GF-D8 (cell line): ENCODE data around the gene KMT2D.

Experiments
- DNase-seq: peaks from one replicate; lab custom pipeline; 2025; lab: John Stamatoyannopoulos, UW

KMT2D gene

GRCh38 chr12:49033611-49034285, 26.8 kb downstream of the KMT2D start:
- DNase-seq, result no peak

GRCh38 chr12:49032679-49033447, 27.7 kb downstream of the KMT2D start:
- DNase-seq, result no peak

GRCh38 chr12:49032276-49032675, 28.3 kb downstream of the KMT2D start:
- DNase-seq, result no peak

- DNase-seq, result no peak
Measured at GRCh38 chr12:49031573-49032161, 28.9 kb downstream of the KMT2D start.

GRCh38 chr12:49030714-49031572, 29.7 kb downstream of the KMT2D start:
- no peak for DNase-seq

GRCh38 chr12:49030119-49030518, 30.5 kb downstream of the KMT2D start:
- no peak for DNase-seq

GRCh38 chr12:49028666-49029275, 31.8 kb downstream of the KMT2D start:
- no peak for DNase-seq

- DNase-seq, result no peak
Measured at GRCh38 chr12:49027846-49028555, 32.6 kb downstream of the KMT2D start.

GRCh38 chr12:49026678-49027480, 33.7 kb downstream of the KMT2D start:
- no peak for DNase-seq

- DNase-seq, result no peak
Measured at GRCh38 chr12:49026101-49026500, 34.5 kb downstream of the KMT2D start.

- DNase-seq, result no peak
Measured at GRCh38 chr12:49025463-49025862, 35.1 kb downstream of the KMT2D start.

- DNase-seq, result no peak
Measured at GRCh38 chr12:49024543-49024942, 36.1 kb downstream of the KMT2D start.

- DNase-seq, result no peak
Measured at GRCh38 chr12:49023812-49024211, 36.8 kb downstream of the KMT2D start.

- DNase-seq, result no peak
Measured at GRCh38 chr12:49022558-49023178, 37.9 kb downstream of the KMT2D start.

GRCh38 chr12:49021292-49021915, 39.2 kb downstream of the KMT2D start:
- DNase-seq, result no peak

GRCh38 chr12:49020441-49020840, 40.2 kb downstream of the KMT2D start:
- DNase-seq, result no peak

GRCh38 chr12:49019443-49020324, 40.9 kb downstream of the KMT2D start:
- DNase-seq, result peak; percentile 62

- peak; percentile 66 for DNase-seq
Measured at GRCh38 chr12:49019120-49019430, 41.5 kb downstream of the KMT2D start.
